GM10248 (cell line): ENCODE data around the gene MAN1A2.

Source experiments
- CTCF ChIA-PET: fragments of 300-600 bp; sonication (Branson Sonifier 250); formaldehyde crosslinking; extraction: SDS; loops from one replicate; lab custom pipeline; 2021; ENCODE audit warnings: antibody characterized with exemption; lab: Yijun Ruan, JAX
- POLR2A ChIA-PET: fragments of 350-650 bp; sonication (Branson Sonifier 250); formaldehyde crosslinking; extraction: SDS; loops from one replicate; lab custom pipeline; 2020; ENCODE audit warnings: antibody characterized with exemption; lab: Yijun Ruan, JAX
- DNase-seq: peaks from one replicate; pipeline ENCODE4 v3.0.0; 2012; ENCODE audit errors: extremely low spot score
- CTCF ChIP-seq: IDR thresholded peaks from 2 replicates; pipeline ENCODE4 v1.5.1; 2012; ENCODE audit warnings: mild to moderate bottlenecking, low read depth; ENCODE audit errors: extremely low read depth, missing control alignments, control extremely low read depth

Gene MAN1A2

GRCh38 chr1:117529683-117530082 lies 162.4 kb downstream of the MAN1A2 start:
- no peak for DNase-seq
- TF ChIP-seq CTCF = no peak
- CTCF ChIA-PET = interaction anchor here (2.4 to 3.3 kb wide), 3 partner anchors 16 to 229 kb away, joined by 8 to 14 read pairs (median 13); no protein-coding TSS in a partner anchor
- POLR2A ChIA-PET = no interaction called here

DNA sequence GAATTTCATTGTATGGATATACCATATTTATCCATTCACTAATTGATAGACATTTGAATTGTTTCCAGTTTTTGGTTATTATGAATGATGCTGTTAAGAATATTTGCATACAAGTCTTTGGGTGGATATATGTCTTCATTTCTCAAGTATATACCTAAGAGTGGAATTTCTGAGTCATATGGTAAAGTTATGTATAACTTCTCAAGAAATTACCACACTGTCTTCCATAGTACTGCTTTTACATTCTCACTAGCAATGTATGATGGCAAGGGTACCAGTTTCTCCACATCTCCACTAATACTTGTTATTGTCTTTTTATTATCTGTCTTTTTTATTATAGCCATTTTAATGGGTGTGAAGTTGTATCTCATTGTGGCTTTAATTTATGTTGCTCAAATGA lies 164.0 kb downstream of the MAN1A2 start:
- no peak for DNase-seq
- ChIA-PET POLR2A (no interaction called here), CTCF (no interaction called here)
- TF ChIP-seq CTCF = no peak

DNA sequence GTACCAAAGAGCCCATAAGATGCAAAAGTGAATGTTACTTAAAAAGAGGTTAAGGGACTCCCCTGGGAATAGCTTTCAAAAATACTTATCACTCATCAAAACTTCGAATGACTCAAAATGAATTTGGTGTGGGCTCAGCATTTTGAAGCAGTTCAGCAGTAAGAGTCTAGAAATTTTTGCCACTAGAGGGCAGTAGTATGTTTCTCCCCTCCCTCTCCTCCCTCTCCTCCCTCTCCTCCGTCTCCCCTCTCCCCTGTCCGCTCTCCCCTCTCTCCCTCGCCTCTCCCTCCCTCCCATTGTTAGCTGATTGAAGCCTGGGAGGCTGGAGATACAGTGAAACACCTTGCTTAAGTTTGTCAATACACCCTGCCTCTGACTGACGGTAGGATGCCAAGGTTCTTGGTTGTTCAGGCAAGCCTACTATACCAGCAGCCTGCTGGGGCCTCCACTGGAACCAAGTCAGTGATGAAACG lies 167.8 kb downstream of the MAN1A2 start:
- CTCF ChIA-PET = interaction anchor here (0.7 to 8.5 kb wide), 74 partner anchors 9 to 488 kb away, joined by 3 to 105 read pairs (median 4); partner anchors contain the start of gene VTCN1
- POLR2A ChIA-PET = no interaction called here
- peak; percentile 53 for TF ChIP-seq CTCF
- DNase-seq = peak; percentile 55

- ChIA-PET CTCF (interaction anchor here (0.7 to 8.5 kb wide), 43 partner anchors 10 to 489 kb away, joined by 3 to 105 read pairs (median 8); no protein-coding TSS in a partner anchor), POLR2A (no interaction called here)
- no peak for DNase-seq
- no peak for TF ChIP-seq CTCF
These were observed 168.6 kb downstream of the MAN1A2 start for GRCh38 chr1:117535821-117536220.

GRCh38 chr1:117537291-117537920 lies 170.2 kb downstream of the MAN1A2 start:
- no peak for TF ChIP-seq CTCF
- no peak for DNase-seq
- POLR2A ChIA-PET = no interaction called here
- CTCF ChIA-PET = interaction anchor here (0.9 to 8.5 kb wide), 6 partner anchors 11 to 221 kb away, joined by 3 to 105 read pairs (median 50); no protein-coding TSS in a partner anchor

DNA sequence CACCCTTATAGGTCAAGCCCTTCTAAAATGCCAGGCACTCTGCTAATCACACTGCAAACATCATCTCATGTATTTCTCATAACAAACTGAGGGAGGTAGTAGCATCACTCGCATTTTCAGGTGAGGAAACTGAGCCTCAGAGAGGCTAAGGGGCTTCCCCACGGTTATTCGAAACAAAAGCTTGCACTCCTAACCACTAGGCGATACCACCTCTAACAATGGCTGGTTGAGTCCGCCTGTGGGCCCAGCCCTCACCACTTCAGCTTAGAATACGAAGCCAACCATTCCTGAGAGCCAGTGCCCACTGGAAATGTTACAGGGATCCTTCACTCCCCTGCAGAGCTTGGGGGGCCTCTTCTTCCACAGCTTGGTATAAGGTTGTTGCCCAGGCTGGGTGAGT lies 173.3 kb downstream of the MAN1A2 start:
- TF ChIP-seq CTCF = no peak
- ChIA-PET POLR2A (no interaction called here), CTCF (interaction anchor here (1.2 to 3.9 kb wide), 5 partner anchors 17 to 214 kb away, joined by 3 to 25 read pairs (median 4); no protein-coding TSS in a partner anchor)
- DNase-seq = no peak
